HEK293 (cell line): Measurements from ENCODE around the gene CHST9.

Source experiments
- CTCF ChIA-PET: fragments of 350-600 bp; formaldehyde crosslinking; extraction: SDS; loops from one replicate; lab custom pipeline; 2021; ENCODE audit warnings: antibody characterized with exemption; lab: Yijun Ruan, JAX
- POLR2A ChIA-PET: fragments of 300-600 bp; formaldehyde crosslinking; extraction: SDS; loops from one replicate; lab custom pipeline; 2020; ENCODE audit warnings: antibody characterized with exemption, inconsistent platforms; lab: Yijun Ruan, JAX
- H3K27ac ChIP-seq: fragments of 200-500 bp; sonication (Bioruptor generic); 2 replicates; pipeline ENCODE4 v1.5.1; 2014; ENCODE audit warnings: low read depth, low read length, control low read depth, inconsistent platforms; ENCODE audit errors: extremely low read depth
- H3K36me3 ChIP-seq, 2 experiments: fragments of 200-500 bp in 1 of 2; sonication (Bioruptor generic) in 1 of 2; 1 replicate in 1 of 2; 2 replicates in 1 of 2; pipeline ENCODE4 v1.5.1; 2014 to 2017; ENCODE audit warnings: inconsistent platforms in 2 of 2, low read length in 2 of 2; ENCODE audit not compliant: control insufficient read depth in 2 of 2, insufficient read depth in 1 of 2
- H3K4me1 ChIP-seq: fragments of 200-500 bp; sonication (Bioruptor generic); 2 replicates; pipeline ENCODE4 v1.5.1; 2014; ENCODE audit warnings: mild to moderate bottlenecking, low read length, inconsistent platforms; ENCODE audit not compliant: control insufficient read depth, insufficient read depth
- H3K4me3 ChIP-seq: 2 replicates; pipeline ENCODE4 v1.5.1; 2011; ENCODE audit warnings: low read depth, mild to moderate bottlenecking, control low read depth, low read length, moderate library complexity
- H3K9me3 ChIP-seq: fragments of 200-500 bp; sonication (Bioruptor generic); 2 replicates; pipeline ENCODE4 v1.5.1; 2014; ENCODE audit warnings: low read depth, low read length, inconsistent platforms; ENCODE audit not compliant: control insufficient read depth, insufficient read depth
- FEZF1 ChIP-seq: fragments of 450-650 bp; formaldehyde crosslinking; IDR thresholded peaks from 2 replicates; pipeline ENCODE4 v1.5.1; 2016; ENCODE audit warnings: missing biosample characterization, missing genetic modification characterization
- GLI2 ChIP-seq: fragments of 450-650 bp; formaldehyde crosslinking; IDR thresholded peaks from 2 replicates; pipeline ENCODE4; 2017; ENCODE audit warnings: missing biosample characterization, missing genetic modification characterization, low read depth, borderline replicate concordance
- HOXD13 ChIP-seq: sonication (generic); formaldehyde crosslinking; IDR thresholded peaks from 2 replicates; pipeline ENCODE4 v1.8.0; 2022; ENCODE audit warnings: missing genetic modification reagents, borderline replicate concordance
- KLF8 ChIP-seq: fragments of 450-650 bp; formaldehyde crosslinking; IDR thresholded peaks from 2 replicates; pipeline ENCODE4 v1.5.1; 2016; ENCODE audit warnings: missing biosample characterization, missing genetic modification characterization
- YY2 ChIP-seq: fragments of 450-650 bp; formaldehyde crosslinking; IDR thresholded peaks from 2 replicates; pipeline ENCODE4 v1.5.1; 2016; ENCODE audit warnings: missing biosample characterization, missing genetic modification characterization
- ZNF112 ChIP-seq: fragments of 450-650 bp; formaldehyde crosslinking; IDR thresholded peaks from 2 replicates; pipeline ENCODE4 v1.5.0; 2017; ENCODE audit warnings: missing biosample characterization, missing genetic modification characterization
- ZNF138 ChIP-seq: fragments of 450-650 bp; formaldehyde crosslinking; IDR thresholded peaks from 2 replicates; pipeline ENCODE4 v1.5.1; 2016; ENCODE audit warnings: missing biosample characterization, missing genetic modification characterization, borderline replicate concordance
- ZNF155 ChIP-seq: fragments of 450-650 bp; formaldehyde crosslinking; IDR thresholded peaks from 2 replicates; pipeline ENCODE4 v1.5.1; 2016; ENCODE audit warnings: missing biosample characterization, missing genetic modification characterization
- ZNF202 ChIP-seq: fragments of 450-650 bp; formaldehyde crosslinking; IDR thresholded peaks from 2 replicates; pipeline ENCODE4 v1.5.1; 2016; ENCODE audit warnings: missing biosample characterization, missing genetic modification characterization, borderline replicate concordance
- ZNF239 ChIP-seq: fragments of 450-650 bp; formaldehyde crosslinking; IDR thresholded peaks from 2 replicates; pipeline ENCODE4 v1.5.1; 2016; ENCODE audit warnings: missing biosample characterization, missing genetic modification characterization
- ZNF248 ChIP-seq: fragments of 450-650 bp; formaldehyde crosslinking; IDR thresholded peaks from 2 replicates; pipeline ENCODE4 v1.5.1; 2017; ENCODE audit warnings: missing biosample characterization, missing genetic modification characterization
- ZNF560 ChIP-seq: fragments of 450-650 bp; formaldehyde crosslinking; IDR thresholded peaks from 2 replicates; pipeline ENCODE4 v1.5.1; 2017; ENCODE audit warnings: missing biosample characterization, missing genetic modification characterization, borderline replicate concordance
- ZNF768 ChIP-seq: fragments of 450-650 bp; formaldehyde crosslinking; IDR thresholded peaks from 2 replicates; pipeline ENCODE4 v1.5.1; 2018; ENCODE audit warnings: missing biosample characterization, mild to moderate bottlenecking, missing genetic modification characterization
- ZNF791 ChIP-seq: fragments of 450-650 bp; formaldehyde crosslinking; IDR thresholded peaks from 2 replicates; pipeline ENCODE4 v1.5.1; 2016; ENCODE audit warnings: missing biosample characterization, missing genetic modification characterization
- TF ChIP-seq, protein P1 (sequence below): fragments of 450-650 bp; formaldehyde crosslinking; IDR thresholded peaks from 2 replicates; pipeline ENCODE4 v1.5.0; 2017; ENCODE audit warnings: missing biosample characterization, missing genetic modification characterization, borderline replicate concordance
- TF ChIP-seq, protein P2 (sequence below): fragments of 450-650 bp; formaldehyde crosslinking; IDR thresholded peaks from 2 replicates; pipeline ENCODE4 v1.5.1; 2016; ENCODE audit warnings: missing biosample characterization, missing genetic modification characterization
- TF ChIP-seq, protein P3 (sequence below): fragments of 450-650 bp; IDR thresholded peaks from 2 replicates; pipeline ENCODE4 v1.5.1; 2018; ENCODE audit warnings: missing biosample characterization, mild to moderate bottlenecking, missing genetic modification characterization
- TF ChIP-seq, protein P4 (sequence below): fragments of 450-650 bp; formaldehyde crosslinking; IDR thresholded peaks from 2 replicates; pipeline ENCODE4 v1.5.1; 2017; ENCODE audit warnings: missing biosample characterization, missing genetic modification characterization
- TF ChIP-seq, protein P5 (sequence below): fragments of 450-650 bp; formaldehyde crosslinking; IDR thresholded peaks from 2 replicates; pipeline ENCODE4 v1.5.1; 2017; ENCODE audit warnings: missing biosample characterization, missing genetic modification characterization
- TF ChIP-seq, protein P6 (sequence below): fragments of 450-650 bp; formaldehyde crosslinking; IDR thresholded peaks from 2 replicates; pipeline ENCODE4 v1.5.1; 2016; ENCODE audit warnings: missing biosample characterization, missing genetic modification characterization

Gene CHST9

DNA sequence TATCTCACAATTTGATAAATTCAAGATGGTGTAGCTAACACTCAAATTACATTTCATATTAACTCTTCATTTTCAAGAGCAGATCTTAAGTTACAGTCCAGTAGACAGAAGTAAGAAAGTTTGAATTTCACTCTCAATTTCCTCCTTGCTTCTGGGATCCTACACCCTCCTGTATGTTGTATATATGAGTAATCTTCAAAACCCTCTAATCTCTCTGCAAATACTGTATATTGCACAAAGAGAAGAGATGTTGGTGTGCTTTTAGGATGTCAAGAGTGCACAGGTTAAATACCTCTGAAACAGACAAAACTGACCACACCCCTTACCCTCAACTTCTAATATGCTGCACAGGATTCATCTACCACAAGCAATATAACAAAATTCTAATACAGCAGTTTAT is 6.7 kb downstream of the CHST9 start:
- Histone ChIP-seq H3K9me3 (no peaks in the 10 kb centered on the region), H3K4me1 (no peaks in the 10 kb centered on the region), H3K27ac (no peak overlapping the region), H3K4me3 (no peak overlapping the region), H3K36me3 (no peaks in the 10 kb centered on the region)
- ChIA-PET POLR2A (no interaction called here), CTCF (no interaction called here)
- TF ChIP-seq HOXD13 (CRISPR knock-in tag) (no peak), KLF8 (tag by site-specific recombination) (no peak), ZNF155 (tag by site-specific recombination) (no peak), ZNF202 (tag by site-specific recombination) (no peak), GLI2 (tag by site-specific recombination) (no peak), ZNF248 (tag by site-specific recombination) (no peak), ZNF138 (tag by site-specific recombination) (no peak), ZNF791 (tag by site-specific recombination) (no peak), FEZF1 (tag by site-specific recombination) (no peak), YY2 (no peak), ZNF768 (no peak), ZNF112 (tag by site-specific recombination) (no peak), ZNF239 (tag by site-specific recombination) (no peak), ZNF560 (tag by site-specific recombination) (no peak)
- TF ChIP-seq, protein P1, sequence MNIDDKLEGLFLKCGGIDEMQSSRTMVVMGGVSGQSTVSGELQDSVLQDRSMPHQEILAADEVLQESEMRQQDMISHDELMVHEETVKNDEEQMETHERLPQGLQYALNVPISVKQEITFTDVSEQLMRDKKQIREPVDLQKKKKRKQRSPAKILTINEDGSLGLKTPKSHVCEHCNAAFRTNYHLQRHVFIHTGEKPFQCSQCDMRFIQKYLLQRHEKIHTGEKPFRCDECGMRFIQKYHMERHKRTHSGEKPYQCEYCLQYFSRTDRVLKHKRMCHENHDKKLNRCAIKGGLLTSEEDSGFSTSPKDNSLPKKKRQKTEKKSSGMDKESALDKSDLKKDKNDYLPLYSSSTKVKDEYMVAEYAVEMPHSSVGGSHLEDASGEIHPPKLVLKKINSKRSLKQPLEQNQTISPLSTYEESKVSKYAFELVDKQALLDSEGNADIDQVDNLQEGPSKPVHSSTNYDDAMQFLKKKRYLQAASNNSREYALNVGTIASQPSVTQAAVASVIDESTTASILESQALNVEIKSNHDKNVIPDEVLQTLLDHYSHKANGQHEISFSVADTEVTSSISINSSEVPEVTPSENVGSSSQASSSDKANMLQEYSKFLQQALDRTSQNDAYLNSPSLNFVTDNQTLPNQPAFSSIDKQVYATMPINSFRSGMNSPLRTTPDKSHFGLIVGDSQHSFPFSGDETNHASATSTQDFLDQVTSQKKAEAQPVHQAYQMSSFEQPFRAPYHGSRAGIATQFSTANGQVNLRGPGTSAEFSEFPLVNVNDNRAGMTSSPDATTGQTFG (tag by site-specific recombination), result no peak
- TF ChIP-seq, protein P2, sequence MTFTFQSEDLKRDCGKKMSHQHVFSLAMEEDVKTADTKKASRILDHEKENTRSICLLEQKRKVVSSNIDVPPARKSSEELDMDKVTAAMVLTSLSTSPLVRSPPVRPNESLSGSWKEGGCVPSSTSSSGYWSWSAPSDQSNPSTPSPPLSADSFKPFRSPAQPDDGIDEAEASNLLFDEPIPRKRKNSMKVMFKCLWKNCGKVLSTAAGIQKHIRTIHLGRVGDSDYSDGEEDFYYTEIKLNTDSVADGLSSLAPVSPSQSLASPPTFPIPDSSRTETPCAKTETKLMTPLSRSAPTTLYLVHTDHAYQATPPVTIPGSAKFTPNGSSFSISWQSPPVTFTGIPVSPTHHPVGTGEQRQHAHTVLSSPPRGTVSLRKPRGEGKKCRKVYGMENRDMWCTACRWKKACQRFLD (tag by site-specific recombination), result no peak
- TF ChIP-seq, protein P3, sequence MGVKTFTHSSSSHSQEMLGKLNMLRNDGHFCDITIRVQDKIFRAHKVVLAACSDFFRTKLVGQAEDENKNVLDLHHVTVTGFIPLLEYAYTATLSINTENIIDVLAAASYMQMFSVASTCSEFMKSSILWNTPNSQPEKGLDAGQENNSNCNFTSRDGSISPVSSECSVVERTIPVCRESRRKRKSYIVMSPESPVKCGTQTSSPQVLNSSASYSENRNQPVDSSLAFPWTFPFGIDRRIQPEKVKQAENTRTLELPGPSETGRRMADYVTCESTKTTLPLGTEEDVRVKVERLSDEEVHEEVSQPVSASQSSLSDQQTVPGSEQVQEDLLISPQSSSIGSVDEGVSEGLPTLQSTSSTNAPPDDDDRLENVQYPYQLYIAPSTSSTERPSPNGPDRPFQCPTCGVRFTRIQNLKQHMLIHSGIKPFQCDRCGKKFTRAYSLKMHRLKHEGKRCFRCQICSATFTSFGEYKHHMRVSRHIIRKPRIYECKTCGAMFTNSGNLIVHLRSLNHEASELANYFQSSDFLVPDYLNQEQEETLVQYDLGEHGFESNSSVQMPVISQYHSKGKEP, result no peak
- TF ChIP-seq, protein P4, sequence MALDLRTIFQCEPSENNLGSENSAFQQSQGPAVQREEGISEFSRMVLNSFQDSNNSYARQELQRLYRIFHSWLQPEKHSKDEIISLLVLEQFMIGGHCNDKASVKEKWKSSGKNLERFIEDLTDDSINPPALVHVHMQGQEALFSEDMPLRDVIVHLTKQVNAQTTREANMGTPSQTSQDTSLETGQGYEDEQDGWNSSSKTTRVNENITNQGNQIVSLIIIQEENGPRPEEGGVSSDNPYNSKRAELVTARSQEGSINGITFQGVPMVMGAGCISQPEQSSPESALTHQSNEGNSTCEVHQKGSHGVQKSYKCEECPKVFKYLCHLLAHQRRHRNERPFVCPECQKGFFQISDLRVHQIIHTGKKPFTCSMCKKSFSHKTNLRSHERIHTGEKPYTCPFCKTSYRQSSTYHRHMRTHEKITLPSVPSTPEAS (tag by site-specific recombination), result no peak
- TF ChIP-seq, protein P5, sequence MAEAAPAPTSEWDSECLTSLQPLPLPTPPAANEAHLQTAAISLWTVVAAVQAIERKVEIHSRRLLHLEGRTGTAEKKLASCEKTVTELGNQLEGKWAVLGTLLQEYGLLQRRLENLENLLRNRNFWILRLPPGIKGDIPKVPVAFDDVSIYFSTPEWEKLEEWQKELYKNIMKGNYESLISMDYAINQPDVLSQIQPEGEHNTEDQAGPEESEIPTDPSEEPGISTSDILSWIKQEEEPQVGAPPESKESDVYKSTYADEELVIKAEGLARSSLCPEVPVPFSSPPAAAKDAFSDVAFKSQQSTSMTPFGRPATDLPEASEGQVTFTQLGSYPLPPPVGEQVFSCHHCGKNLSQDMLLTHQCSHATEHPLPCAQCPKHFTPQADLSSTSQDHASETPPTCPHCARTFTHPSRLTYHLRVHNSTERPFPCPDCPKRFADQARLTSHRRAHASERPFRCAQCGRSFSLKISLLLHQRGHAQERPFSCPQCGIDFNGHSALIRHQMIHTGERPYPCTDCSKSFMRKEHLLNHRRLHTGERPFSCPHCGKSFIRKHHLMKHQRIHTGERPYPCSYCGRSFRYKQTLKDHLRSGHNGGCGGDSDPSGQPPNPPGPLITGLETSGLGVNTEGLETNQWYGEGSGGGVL (tag by site-specific recombination), result no peak
- TF ChIP-seq, protein P6, sequence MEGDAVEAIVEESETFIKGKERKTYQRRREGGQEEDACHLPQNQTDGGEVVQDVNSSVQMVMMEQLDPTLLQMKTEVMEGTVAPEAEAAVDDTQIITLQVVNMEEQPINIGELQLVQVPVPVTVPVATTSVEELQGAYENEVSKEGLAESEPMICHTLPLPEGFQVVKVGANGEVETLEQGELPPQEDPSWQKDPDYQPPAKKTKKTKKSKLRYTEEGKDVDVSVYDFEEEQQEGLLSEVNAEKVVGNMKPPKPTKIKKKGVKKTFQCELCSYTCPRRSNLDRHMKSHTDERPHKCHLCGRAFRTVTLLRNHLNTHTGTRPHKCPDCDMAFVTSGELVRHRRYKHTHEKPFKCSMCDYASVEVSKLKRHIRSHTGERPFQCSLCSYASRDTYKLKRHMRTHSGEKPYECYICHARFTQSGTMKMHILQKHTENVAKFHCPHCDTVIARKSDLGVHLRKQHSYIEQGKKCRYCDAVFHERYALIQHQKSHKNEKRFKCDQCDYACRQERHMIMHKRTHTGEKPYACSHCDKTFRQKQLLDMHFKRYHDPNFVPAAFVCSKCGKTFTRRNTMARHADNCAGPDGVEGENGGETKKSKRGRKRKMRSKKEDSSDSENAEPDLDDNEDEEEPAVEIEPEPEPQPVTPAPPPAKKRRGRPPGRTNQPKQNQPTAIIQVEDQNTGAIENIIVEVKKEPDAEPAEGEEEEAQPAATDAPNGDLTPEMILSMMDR (tag by site-specific recombination), result no peak
